ENCODE data around the gene KCNH2.

The KCNH2 gene

DNA sequence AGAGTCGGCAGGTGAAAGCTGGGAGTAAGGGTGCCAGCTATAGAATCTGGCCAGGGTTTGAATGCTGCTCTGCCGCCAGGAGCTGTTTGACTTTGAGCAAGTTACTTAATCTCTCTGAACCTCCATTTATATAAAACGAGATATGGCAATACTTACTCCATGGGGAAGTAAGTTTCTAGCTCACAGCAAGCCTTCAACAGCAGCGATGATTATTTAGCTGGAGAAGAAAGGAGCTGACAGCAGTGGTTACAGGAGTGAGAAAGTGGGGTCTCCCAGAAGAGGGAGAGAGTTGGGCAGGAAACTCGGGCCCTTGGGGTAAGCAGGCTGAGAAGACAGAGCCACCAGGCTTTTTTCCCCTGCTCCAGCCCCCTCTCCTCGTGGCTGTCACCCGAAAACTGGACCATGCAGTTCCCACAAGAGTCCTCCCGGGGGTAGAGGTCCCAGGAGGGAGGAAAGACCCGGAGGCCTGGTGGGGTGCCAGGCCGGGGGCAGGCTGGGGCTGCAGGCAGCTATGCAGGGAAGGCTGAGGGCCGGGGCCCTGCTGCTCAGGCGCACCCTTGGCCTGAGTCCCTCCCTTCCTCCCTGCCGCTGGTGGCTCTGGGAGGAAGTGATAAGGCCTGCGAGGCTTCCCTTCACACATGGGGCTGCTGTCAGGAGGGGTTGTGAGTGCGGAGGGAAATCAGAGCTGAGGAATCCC, 16.2 kb upstream of the KCNH2 start:
- DNase-seq: no peak

DNA sequence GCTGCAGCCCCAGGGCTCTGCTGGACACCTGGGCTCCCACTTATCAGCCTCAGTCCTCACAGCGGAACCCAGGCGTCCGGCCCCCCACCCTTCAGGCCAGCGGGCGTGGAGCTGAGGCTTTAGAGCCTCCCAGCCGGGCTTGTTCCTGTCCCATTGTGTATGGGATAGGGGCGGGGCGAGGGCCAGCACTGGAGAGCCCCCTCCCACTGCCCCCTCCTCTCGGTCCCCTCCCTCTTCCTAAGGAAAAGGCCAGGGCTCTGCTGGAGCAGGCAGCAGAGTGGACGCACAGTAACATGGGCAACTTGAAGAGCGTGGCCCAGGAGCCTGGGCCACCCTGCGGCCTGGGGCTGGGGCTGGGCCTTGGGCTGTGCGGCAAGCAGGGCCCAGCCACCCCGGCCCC, 15.4 kb upstream of the KCNH2 start:
- no peak for DNase-seq

DNA sequence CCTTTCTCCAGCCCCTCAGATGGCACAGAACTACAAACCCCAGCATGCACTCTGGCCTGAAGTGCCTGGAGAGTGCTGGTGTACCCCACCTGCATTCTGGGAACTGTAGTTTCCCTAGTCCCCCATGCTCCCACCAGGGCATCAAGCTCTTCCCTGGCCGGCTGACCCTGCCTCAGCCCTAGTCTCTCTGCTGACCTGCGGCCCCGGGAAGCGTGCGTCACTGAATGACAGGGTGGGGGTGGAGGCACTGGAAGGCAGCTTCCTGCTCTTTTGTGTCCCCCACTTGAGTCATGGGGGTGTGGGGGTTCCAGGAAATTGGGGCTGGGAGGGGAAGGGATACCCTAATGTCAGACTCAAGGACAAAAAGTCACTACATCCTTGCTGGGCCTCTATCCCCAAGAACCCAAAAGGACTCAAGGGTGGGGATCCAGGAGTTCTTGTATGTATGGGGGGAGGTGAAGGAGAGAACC, 14.7 kb upstream of the KCNH2 start:
- DNase-seq: peak in 1 of 2 donors; percentile 23

DNA sequence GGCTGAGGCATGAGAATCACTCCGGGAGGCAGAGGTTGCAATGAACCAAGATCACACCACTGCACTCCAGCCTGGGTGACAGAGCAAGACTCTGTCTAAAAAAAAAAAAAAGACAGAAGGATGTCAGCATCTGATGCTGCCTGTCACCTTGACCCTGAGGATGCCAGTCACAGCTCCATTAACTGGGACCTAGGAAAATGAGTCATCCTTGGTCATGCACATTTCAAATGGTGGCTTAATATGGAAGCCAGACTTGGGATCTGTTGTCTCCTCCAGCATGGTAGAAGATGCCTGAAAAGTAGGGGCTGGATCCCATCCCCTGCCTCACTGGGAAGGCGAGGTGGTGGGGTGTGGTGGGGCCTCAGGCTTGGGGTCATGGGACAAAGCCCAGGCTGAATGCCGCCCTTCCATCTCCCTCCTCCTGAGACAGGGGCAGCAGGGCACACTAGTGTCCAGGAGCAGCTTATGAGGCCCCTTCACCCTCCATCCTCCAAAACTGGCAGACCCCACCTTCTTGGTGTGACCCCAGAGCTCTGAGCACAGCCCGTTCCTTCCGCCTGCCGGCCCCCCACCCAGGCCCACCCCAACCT, 14.0 kb upstream of the KCNH2 start:
- no peak for DNase-seq

DNA sequence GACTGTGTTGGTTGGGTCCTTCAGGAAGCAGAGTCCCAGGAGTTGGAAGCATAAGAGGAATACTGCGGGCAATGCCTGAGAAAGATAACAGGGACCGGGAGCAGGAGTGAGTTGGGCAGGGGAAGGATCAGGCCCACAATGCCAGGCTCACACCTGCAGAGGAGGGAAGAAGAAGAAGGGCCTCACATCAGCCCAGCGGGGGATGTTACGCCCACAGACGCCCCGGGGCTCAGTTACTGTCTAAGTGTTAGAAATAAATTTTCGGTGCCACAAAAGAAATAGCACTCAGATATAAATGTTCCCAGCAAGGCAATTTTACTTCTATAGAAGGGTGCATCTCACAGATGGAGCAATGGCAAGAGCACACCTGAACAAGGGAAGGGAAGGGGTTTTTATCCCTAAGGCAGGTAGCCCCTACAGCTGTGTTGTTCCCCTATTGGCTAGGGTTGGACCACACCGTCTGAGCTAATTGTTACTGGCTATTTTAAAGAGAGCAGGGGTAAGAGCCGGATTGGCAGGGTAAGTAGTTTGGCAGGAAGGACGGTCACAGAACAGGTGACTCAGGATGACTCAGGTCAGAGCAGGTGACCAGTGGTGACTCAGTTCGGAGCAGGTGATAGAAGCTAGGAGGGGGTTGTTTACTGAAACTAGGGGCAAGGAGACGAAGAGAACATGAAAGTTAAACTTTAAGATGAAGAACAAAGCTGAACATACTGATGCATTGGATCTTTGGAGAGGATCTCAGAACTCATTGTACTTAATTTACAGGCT, 12.5 kb upstream of the KCNH2 start, which contains the start of gene NOS3:
Gene NOS3 (plus strand): TSS at position 602 of the 771 bp plus-strand sequence. CDS start 2,787 bp downstream, outside the sequence.
- DNase-seq: no peak

DNA sequence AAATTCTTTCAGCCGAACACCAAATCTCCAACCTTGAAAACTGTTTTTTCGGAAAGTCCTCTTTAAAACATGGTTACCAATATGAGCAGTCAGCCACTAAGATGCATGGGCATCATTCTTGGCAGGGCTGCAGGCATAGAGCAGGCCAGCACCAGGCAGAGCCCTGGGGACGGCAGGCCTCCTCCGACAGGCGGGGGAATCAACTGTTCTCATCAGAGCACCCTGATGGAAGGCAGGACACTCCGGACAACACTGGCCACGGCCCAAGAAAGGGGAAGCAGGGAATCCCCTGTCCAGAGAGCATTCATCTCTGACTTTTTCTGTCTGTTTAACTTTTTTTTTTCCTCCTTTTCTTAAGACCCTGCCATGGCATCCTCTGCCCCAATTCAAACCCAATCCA, 11.3 kb upstream of the KCNH2 start:
- DNase-seq: no peak

DNA sequence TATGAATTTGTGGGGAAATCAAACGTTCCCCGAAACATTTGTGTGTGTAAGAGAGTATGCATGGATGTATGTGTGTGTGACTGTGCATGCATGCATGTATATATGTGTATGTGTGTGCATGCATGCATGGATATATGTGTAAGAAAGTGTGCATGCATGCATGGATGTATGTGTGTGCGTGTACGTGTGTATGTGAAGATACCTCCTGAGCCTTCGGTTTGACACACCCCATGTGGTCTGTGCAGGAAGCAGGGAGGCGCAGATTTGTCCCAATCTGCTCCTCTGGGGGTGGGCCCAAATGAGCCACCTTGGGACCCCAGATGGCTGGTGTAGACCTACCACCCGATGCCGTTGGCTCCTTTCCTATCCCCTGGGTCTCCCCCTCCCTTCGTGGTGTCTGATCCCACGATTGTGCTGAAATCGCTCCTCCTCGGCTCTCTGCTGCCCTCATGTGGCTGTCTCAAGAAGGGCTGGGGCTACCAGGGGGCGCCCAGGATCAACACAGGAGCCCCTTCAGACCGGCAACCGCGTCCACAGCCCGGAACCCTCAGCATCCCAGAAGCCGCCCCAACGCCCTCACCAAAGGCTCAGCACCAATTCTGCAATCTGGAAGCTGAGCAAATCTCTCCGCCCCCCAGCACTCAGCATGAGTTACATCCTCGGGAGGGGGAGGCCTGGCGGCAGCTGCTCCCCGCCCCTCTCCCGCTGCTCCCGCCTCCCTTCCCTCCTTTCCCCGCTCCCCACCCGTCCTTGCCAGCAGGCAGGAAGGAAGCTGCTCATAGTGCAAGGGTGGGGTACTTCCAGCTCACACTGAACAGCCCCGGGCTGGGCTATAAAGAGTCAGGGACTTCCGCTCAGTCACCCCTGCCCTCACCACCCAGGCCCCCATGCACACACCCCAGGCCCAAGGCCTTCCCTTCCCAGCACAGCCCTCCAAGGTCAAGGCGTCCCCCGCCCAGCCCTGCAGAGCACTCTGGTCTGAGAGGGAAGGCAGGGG, 10.4 kb upstream of the KCNH2 start:
- DNase-seq: peak; percentile 65 to 75

DNA sequence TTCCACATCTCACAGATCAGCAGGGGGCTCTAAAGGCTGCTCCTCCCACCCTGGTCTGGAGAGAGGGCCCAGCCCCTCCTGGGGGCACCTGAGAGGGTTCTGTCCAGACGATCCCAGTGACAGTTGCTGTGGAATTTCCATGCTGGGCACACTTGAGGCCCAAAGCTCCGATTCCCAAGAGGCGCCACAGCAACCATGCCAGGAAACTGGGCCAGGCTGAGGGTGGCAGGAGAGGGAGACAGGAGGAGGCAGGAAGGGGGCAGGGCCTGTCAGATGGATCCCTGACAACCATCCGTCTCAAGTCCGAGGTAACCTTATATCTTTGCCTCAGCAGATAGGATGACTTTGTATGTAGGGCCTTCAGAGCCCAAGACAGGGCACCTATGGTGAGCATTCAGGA, 8.4 kb upstream of the KCNH2 start:
- no peak for DNase-seq

DNA sequence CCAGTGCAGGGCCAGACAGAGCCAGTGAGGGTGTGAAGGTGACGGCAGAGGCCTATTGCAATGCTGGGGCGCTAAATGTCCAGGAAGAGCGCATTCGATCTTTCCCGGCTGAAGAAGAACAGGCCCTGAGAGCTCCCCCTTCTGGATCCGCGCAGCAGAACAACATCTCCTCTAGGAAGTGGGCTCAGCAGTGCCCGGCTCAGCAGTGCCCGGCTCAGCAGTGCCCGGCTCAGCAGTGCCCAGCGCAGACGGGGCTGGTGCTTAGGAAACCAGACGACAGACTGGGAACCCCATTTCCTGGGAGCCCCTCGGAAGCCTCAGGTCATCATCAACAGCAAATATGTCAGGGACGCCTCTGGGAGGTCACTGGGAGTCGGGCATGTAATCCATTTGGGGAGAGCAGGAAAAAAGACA, 8.0 kb upstream of the KCNH2 start:
- DNase-seq: peak; percentile 47 to 59

DNA sequence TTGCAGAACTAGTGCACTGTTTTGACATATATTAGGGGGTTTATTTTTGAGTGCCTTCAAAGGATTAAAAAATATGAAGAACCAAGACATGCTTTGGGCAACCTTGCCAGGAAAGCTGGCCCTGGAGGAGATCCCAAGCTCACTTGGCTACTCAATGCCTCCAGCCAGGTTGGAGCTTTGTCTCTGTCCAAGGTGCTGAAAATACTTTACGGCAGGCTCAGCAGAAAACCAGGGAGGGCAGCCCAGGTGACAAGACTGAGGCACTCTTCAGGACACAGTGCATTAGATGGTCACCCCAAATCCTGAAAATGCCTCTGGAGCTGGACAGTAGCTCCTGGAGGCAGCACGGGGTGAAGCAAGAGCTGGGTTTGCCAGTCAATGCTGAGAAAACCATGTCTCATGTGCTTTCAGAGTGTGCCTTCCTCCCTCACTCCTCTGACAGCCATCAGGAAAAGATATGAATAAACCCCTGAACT, 5.8 kb upstream of the KCNH2 start:
- DNase-seq: peak in 1 of 2 donors; percentile 51

DNA sequence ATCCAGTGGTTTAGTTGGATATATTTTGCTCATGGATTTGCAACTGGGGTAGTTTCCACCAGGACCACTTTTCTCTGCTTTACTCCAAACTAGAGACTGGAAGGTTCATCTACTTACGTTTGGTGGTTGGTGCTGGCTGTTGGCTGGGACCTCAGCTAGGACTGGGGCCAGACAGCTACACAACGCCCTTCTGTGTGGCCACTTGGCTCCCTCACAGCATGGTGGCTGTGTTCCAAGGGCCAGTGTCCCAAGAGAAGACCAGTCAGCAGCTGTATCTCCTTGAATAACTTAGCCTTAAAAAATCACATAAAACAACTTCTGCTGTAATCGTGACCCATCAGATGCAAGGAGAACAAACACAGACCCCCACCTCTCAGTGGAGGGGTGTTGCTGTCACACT, 4.2 kb upstream of the KCNH2 start:
- no peak for DNase-seq

DNA sequence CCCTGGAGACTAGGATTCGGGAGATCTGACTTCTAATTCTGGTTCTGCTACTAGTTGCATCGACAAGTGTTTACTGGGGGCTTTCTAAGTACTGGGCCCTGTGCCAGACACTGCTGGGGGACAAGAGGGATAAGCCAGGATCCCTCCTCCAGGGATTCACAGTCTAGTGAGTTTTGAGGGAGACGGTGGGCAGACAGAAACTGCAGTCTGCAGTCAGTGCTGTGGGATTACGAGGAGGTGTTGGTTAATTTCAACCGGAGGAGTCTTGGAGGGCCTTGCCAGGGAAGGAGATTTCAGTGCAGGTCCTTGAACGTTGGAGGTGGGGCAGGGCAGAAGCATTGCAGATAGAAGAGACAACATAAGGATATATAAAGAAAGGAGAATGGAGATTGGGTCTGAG, 3.5 kb upstream of the KCNH2 start:
- DNase-seq: no peak

DNA sequence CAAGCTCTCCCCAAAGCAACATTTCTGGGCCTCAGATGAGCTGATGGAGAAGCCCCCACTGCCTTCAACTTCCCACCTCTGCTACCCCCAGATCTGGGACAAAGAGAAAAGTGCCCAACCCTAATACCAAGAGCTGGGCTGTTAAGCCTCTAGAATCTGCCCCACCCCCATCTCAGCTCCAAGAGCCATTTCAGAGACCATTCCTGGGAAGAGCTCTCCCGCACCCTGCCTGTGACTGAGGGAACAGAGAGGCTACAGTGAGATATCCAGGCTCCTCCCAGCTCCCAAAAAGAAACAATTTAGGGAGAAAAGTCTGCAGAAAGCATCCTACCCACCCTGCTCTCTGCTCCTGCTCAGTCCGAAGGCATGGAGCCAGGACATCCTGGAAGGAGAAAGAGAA, 2.5 kb upstream of the KCNH2 start:
- no peak for DNase-seq

DNA sequence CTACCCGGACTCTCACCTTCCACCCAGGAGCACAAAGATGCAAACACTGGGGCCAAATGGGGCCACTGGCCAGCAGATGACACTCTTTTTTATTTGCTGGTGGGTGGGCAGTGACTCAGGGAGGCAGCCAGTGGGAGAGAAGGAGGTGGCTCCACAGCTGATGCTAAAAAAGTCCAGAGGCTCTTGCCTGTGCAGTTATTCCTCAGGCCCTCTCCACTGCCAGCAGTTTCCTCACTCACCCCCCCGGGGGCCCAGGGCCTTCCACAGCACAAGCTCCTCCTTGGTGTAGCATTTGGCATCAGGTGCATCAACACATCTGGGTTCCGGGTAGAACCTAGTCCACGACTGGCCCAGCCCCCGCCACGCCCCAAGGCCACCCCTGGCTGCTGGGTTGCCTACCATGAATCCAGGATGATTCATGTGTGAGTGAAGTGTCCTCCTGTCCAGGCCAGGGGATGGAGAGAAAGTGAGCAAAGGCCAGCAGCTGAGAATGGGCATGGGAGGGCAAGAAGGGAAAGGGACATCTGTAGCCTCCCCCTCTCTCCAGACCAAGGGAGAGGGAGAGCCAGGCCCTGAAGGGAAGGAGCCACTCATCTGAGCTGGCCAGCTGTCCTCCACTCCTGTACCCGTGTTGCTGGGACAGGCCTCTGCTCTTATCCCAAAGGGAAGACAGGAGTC, 1.7 kb upstream of the KCNH2 start:
- no peak for DNase-seq

DNA sequence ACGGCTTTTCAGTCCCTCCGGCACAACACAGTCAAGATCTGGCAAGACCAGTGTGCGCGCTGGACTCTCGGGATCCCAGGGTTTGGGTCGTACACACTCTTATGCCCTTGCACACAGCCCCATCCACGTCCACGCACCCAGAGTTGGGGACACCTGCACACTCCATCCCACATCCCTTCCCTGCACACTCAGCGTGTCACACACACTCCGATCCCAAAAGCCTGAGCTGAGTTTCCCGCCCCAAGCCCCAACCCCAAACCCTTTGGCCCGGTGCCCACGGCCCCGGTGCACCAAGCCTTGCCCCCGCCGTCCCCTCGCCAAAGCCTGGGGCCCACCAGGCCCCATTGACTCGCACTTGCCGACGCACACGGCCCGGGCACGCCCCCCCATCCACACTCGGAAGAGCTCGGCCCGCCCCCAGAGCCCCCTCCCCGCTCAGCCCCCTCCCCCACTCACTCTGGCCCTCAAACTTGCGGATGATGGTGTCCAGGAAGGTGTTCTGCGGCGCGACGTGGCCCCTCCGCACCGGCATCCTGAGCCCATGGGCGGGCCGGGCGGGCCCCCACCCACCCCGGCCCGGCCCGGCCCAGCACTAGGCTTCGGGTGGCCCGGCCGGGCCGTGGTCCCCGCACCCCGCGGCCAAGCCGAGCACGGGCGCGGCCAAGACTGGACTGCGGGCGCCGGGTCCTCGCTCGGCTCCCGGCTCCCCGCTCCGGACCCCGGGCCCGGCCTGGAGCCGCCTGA, 567 bp downstream of the KCNH2 start:
- DNase-seq: no peak

DNA sequence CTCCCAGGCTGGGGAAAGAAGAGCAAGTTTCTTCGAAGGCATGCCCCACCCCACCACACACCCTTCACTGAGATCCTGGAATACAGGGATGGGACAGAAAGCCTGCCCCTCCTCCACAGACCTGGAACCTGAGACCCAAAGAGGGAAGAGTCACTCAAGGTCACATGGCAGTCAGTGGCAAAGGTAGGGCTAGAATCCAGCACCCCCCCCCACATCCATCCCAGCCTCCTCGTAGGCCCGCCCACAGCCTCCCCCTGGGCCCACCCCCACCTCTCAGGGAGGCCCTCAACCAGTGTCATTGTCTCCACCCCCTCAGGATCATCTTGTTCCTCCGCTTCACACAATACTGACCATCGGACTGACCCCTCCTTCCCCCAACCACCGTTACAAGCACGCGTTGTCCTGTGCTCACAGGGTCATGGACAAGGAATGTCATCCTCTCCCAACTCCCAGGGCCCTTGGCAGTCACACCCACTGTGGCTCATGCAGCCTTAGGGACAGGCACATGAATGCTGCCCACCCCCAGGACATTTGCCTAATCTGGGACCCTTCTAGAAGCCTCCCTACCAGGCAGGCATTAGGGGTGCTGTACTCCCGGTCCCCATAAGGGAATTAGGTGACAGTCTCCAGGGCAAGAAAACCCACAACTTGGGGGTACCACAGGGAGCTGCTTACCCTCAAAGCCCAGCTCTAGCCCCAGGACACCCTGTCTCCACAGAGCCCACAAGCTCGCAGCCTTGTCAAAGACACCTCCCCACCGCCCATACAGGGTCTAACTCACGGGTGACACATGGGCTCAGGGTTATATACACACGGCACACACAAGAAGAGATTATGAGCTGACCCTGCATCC, 1.4 kb downstream of the KCNH2 start:
- no peak for DNase-seq

DNA sequence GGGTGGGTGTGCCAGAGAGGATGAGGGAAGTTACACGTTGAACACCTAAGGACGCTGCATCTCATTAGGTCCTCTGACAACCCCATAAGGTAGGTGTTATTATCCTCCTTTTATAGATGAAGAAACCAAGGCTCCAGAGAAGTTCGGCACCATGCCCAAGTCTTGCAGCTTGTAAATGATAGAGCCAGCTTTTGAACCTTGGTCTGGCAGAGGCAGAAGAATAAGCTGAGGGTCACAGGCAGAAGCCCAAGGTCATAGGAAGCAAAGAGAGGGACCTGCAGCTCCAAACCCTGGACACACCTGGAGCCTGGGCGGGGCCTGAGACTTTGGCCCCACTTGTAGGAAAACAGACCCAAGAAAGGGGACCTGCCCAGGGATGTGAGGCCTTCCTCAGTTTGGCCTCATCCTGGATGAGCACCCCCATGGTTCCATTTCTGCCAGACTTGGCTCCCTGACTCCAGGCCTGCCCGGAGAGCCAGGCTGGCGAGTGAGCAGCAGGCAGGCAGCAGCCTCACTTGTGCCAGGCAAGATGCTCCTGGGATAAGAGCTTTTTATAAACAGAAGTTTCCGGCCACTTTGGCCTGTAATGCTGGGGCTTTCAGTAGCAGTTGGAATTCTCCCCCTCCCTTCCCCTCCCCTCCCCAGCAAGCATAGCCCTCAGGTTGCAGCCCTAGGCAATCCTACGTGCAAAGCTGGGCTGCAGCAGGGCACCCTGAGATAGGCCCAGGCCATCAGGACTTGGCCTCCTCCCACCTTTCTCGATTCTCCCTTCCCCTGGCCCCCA, 2.4 kb downstream of the KCNH2 start:
- DNase-seq: no peak

DNA sequence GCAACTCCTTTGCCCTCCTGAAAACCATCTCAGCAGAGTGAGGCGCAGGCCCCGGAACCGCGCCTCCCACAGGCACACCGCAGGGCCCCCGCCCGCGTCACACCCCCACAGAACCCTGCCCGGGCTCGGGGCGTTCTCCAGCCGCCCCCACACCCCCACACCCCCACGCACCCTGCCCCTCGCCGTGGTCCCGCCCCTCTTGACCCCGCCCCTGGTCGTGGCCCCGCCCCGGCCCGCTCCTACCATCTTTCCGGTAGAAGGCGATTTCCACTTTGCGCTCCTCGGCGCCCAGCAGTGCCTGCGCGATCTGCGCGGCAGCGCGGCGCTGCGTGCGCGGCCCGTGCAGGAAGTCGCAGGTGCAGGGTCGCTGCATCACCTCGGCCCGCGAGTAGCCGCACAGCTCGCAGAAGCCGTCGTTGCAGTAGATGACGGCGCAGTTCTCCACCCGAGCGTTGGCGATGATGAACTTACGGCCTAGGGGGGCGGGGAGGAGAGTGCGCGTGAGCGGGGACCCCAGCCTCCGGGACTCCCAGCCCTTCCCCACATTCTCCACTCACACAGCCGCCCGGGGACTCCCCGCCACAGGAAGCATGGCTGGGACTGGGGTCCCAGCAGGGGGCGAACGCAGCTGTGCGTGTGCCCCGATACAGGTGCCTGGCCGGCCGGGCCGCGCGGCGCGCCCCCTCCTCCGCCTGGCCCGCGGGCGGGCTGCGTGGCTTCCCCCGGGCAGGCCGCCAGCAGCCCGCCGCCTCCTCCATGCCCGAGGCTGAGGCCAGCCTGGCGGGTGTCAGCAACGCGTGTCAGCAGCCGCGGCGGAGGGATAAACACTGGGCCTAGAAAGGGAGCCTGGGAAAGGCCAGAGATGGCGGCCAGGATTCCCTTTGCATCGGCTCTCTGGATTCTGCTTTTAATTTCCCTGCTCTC, 3.4 kb downstream of the KCNH2 start:
- peak; percentile 84 to 90 for DNase-seq
